ENCODE results near the gene ARPC3. TPM values are rescaled to one million over a fixed set of nuclear protein-coding genes. Genes with fewer than 3 reads are reported as not detected.
A peak's percentile ranks its signal among the peaks of the same experiment; 100 is the strongest.

Gene ARPC3
- total and polyA plus RNA-seq, 9 of the 15 experiments (the other 6 are each of a cell fraction or from before 2014, with no cell fraction given) = 74.2 to 575 (median 345) TPM

DNA sequence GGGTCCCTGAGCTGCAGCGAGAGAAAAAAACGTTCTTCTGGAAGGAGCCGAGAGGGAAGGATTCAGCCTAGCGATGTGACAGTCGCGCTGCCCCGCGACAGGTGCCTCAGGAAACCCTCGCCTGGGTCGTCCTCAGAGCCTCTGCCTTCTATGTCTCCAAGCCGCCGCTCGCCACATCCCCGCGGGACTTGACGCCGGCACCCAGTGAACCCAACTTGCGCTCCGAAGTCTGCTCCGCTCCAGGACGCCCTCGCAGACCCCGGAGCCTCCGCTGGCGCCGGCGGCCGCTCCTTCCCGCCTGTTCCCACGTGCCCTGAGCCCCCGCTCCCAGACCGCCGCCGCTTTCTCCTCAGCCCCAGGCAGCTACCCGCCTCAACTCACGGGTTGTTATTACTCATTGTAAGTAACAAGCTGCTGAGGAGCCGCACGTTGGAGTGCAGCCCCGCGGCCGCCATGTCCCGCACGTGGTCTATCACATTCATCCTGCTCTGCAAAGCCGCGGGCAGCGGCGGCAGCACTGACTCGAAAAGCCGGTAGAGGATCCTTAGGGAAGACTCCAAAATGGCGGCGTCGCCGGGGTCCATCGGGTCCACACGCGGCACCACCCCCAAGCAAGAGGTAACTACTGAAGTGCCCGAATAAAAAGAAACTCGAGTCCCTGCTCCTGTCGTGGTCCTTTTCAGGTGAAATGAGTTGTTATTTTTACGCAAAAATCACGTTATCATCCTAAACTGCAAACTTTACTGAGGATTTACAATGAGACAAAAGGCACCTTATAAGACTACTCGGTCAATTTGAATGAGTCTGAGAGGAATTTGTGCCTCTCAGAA lies 46.8 kb downstream of the ARPC3 start, which contains the start of gene ANAPC7 (continued):
- TF ChIP-seq, protein P1, sequence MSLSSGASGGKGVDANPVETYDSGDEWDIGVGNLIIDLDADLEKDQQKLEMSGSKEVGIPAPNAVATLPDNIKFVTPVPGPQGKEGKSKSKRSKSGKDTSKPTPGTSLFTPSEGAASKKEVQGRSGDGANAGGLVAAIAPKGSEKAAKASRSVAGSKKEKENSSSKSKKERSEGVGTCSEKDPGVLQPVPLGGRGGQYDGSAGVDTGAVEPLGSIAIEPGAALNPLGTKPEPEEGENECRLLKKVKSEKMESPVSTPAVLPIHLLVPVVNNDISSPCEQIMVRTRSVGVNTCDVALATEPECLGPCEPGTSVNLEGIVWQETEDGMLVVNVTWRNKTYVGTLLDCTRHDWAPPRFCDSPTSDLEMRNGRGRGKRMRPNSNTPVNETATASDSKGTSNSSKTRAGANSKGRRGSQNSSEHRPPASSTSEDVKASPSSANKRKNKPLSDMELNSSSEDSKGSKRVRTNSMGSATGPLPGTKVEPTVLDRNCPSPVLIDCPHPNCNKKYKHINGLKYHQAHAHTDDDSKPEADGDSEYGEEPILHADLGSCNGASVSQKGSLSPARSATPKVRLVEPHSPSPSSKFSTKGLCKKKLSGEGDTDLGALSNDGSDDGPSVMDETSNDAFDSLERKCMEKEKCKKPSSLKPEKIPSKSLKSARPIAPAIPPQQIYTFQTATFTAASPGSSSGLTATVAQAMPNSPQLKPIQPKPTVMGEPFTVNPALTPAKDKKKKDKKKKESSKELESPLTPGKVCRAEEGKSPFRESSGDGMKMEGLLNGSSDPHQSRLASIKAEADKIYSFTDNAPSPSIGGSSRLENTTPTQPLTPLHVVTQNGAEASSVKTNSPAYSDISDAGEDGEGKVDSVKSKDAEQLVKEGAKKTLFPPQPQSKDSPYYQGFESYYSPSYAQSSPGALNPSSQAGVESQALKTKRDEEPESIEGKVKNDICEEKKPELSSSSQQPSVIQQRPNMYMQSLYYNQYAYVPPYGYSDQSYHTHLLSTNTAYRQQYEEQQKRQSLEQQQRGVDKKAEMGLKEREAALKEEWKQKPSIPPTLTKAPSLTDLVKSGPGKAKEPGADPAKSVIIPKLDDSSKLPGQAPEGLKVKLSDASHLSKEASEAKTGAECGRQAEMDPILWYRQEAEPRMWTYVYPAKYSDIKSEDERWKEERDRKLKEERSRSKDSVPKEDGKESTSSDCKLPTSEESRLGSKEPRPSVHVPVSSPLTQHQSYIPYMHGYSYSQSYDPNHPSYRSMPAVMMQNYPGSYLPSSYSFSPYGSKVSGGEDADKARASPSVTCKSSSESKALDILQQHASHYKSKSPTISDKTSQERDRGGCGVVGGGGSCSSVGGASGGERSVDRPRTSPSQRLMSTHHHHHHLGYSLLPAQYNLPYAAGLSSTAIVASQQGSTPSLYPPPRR (CRISPR knock-in tag; IDR thresholded peaks at IDR 0.05; ENCODE audit: borderline replicate concordance) = 0 out of 2 replicates have a peak, but pooled peaks have one; percentile 28
- peak; percentile 39; the same call in 1 of the 2 replicates for TF ChIP-seq ZC3H4 (CRISPR knock-in tag; IDR thresholded peaks at IDR 0.05; ENCODE audit: borderline replicate concordance)
- TF ChIP-seq MED1 (CRISPR knock-in tag; IDR thresholded peaks at IDR 0.05; ENCODE audit: borderline replicate concordance) = no peak
- TF ChIP-seq, protein P2, sequence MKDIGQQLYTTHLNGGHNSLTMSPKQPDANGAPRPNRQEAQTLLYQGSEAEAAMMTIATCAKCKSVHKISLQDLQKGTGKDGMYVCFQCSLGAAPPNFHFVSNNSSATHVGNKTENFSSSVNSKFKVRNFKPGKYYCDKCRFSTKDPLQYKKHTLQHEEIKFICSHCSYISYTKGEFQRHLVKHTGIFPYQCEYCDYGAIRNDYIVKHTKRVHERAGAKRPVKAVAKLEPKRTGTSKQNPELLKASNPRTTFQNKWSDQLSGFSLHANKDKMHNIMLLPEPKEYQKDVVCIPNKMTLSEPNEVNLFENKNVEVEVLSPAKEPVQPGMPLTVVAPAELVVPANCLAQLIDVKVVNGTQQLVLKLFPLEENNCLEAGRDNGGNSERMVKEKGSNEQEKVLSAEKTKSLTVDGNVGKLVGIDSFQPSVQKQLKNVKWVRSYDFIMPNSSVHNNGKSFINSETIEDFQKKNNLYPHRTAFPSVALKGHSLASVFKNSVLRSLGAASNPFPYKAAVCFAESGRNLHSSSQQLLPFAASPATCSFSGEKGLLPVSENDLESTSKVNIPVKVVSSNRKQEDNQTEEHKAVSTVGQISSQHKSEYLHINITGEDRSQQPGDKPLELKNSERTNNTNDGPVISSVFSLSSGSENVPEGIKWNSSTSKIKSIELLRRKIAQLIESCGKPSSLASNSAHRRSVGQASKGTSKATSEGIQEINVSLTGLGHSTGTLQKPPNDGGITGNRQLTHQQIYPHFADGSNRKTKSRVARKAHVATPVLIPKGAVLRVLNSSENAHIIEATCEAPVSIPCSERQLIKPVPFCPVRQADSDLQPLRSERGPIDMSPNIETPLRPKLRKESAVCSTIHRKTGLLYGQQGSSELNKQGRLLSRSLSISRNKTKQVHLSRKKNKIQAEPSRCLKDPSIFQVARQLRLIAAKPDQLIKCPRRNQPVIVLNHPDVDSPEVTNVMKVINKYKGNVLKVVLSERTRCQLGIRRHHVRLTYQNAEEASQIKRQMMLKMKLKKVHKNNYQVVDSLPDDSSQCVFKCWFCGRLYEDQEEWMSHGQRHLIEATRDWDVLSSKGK (CRISPR knock-in tag; IDR thresholded peaks at IDR 0.05) = no peak
- TF ChIP-seq SAP30 (IDR thresholded peaks at IDR 0.05; ENCODE audit: borderline replicate concordance, insufficient read depth, low read depth, low read length, poor library complexity, severe bottlenecking) = peak; percentile 97
- TF ChIP-seq, protein P3, sequence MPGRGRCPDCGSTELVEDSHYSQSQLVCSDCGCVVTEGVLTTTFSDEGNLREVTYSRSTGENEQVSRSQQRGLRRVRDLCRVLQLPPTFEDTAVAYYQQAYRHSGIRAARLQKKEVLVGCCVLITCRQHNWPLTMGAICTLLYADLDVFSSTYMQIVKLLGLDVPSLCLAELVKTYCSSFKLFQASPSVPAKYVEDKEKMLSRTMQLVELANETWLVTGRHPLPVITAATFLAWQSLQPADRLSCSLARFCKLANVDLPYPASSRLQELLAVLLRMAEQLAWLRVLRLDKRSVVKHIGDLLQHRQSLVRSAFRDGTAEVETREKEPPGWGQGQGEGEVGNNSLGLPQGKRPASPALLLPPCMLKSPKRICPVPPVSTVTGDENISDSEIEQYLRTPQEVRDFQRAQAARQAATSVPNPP (IDR thresholded peaks at IDR 0.05; ENCODE audit: borderline replicate concordance, insufficient read depth, insufficient read length) = no peak
- TF ChIP-seq ZNF764 (CRISPR knock-in tag; IDR thresholded peaks at IDR 0.05; ENCODE audit: low read depth) = no peak
- TF ChIP-seq, protein P4, sequence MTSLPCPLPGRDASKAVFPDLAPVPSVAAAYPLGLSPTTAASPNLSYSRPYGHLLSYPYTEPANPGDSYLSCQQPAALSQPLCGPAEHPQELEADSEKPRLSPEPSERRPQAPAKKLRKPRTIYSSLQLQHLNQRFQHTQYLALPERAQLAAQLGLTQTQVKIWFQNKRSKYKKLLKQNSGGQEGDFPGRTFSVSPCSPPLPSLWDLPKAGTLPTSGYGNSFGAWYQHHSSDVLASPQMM (CRISPR knock-in tag; IDR thresholded peaks at IDR 0.05) = no peak
- peak; percentile 89 for TF ChIP-seq TAF1 (IDR thresholded peaks at IDR 0.05; ENCODE audit: control insufficient read depth, extremely low read depth, insufficient read depth, low read length, severe bottlenecking)
- TF ChIP-seq SMAD2 (IDR thresholded peaks at IDR 0.05; ENCODE audit: low read depth, low read length) = no peak
- TF ChIP-seq SOX6 (IDR thresholded peaks at IDR 0.05) = peak; percentile 36; the same call in 1 of the 2 replicates
- no peak for TF ChIP-seq HNRNPUL1 (IDR thresholded peaks at IDR 0.05; ENCODE audit: low read length)
- TF ChIP-seq STAT5A (IDR thresholded peaks at IDR 0.05; ENCODE audit: borderline replicate concordance, low read length) = no peak
- TF ChIP-seq, protein P5, sequence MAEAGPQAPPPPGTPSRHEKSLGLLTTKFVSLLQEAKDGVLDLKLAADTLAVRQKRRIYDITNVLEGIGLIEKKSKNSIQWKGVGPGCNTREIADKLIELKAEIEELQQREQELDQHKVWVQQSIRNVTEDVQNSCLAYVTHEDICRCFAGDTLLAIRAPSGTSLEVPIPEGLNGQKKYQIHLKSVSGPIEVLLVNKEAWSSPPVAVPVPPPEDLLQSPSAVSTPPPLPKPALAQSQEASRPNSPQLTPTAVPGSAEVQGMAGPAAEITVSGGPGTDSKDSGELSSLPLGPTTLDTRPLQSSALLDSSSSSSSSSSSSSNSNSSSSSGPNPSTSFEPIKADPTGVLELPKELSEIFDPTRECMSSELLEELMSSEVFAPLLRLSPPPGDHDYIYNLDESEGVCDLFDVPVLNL (CRISPR knock-in tag; IDR thresholded peaks at IDR 0.05; ENCODE audit: low read depth) = no peak
